GM19372 (cell line): Measurements from ENCODE around the gene BDKRB2.

Experiments used
- ATAC-seq: cut with Tn5 transposase; IDR thresholded peaks from one replicate; pipeline ENCODE4 v1.9.1; 2021; ENCODE audit warnings: mild to moderate bottlenecking, low read depth, moderate library complexity; ENCODE audit not compliant: unreplicated experiment

Gene BDKRB2

DNA sequence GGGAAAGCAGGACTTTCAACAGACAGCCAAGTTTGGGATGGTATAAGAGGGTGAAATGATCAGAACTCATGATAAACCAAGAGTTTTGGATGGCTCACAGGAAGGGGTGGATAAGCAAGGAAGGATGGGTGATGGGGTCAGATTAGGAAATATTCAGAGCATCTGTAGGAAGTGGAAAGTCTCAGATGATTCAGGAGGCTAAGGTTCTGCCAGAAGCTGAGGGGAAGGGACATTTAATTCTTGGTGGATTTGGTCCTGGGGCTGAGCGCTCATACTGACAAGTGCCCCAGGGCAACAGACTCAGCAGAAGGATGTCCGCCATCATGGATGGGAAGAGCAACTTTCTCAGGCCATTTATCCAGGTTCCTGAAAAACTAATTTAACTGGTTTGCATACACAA, 28.4 kb upstream of the BDKRB2 start:
- no peak for ATAC-seq

DNA sequence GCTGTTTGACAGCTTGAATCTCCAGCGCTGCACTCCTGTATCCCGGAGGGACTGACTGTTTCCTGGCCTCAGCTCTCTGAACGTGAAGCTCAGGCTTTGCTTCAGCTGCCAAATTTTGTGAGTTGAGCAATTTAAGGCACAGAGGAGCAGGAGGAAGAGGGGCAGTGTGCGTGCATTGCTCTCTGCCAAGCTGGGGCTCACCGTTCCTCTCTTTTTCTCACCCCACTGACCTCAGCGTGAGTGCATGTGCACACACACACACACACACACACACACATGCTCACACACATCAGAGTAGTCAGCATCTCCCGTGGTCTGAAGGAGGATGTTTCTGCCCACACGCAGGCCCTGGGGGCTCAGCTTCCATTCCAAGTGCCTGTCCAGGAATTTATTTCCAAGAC, 27.8 kb upstream of the BDKRB2 start:
- ATAC-seq = no peak

- no peak for ATAC-seq
Observed at GRCh38 chr14:96177766-96178375, 26.8 kb upstream of the BDKRB2 start.

DNA sequence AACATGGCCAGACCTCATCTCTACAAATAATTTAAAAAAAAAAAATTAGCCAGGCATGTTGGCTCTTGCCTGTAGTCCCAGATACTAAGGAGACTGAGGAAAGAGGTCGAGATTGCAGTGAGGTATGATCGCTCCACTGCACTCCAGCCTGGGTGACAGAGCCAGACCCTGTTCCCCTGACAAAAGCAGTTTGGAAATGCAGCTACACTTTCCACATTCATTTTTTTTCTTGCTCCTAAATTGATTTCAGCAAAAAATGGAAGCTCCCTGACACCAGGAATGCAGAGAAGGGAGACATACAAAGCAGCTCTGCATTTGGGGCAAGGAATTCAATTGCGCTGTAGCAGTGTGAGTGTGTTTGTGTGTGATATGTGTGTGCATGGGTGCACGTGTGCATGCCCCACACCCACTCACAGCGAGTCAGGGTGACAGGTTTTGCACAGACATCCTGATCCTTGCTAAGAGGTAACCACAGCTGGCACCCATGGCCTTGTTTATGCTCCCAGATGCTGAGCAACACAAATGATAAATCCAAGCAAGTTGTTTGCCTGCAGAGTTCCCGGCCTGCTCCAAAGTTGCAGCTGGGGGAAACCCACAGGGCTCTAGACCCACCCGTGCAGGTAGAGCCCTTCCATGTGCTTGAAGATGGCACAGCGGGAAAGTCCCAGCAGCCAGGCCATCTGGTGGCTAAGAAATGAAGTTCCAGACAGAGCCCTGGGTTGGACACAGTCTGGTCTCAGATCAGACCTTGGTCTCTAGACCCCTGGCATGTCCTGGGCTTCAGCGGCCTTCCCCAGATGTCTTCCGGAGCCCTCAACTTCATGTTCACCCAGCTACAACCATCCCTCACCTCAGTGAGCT, 25.9 kb upstream of the BDKRB2 start:
- no peak for ATAC-seq

DNA sequence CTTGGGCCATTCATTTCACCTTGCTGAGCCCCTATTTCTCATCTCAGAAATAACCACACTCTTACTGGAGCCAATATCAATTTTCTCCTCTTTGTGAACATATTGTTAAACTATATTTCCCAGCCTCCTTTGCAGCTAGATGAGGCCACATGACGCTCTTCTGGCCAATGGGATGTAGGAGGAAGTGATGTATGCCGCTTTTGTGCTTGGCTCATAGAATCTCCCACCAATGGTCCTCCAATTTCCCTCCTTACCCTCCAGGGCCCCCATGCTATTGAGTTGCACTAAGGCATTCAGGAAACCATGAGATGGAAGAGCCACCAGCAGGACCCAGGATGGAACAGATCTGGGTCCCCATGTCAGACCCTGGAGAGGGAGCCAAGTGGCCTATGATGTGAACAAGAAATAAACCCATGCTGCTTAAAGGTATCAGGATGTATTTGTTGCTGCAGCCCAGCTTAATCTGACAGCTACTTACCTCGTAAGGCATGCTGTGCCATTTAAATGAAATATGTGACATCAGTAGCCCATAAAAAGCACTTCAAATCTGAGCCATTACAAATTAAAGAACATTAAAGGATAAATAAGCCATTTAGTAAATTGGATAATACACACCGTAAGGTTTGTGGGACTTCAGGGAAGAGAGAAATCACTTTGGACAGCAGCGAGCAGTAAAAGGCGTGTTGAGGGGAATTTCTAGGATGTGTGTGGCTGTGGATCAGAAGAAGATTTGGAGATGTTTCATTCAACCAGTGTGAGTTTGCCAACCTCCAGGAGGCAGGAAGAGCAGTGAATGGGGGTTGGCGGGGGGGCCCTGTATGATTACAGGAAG, 24.4 kb upstream of the BDKRB2 start:
- ATAC-seq = no peak

DNA sequence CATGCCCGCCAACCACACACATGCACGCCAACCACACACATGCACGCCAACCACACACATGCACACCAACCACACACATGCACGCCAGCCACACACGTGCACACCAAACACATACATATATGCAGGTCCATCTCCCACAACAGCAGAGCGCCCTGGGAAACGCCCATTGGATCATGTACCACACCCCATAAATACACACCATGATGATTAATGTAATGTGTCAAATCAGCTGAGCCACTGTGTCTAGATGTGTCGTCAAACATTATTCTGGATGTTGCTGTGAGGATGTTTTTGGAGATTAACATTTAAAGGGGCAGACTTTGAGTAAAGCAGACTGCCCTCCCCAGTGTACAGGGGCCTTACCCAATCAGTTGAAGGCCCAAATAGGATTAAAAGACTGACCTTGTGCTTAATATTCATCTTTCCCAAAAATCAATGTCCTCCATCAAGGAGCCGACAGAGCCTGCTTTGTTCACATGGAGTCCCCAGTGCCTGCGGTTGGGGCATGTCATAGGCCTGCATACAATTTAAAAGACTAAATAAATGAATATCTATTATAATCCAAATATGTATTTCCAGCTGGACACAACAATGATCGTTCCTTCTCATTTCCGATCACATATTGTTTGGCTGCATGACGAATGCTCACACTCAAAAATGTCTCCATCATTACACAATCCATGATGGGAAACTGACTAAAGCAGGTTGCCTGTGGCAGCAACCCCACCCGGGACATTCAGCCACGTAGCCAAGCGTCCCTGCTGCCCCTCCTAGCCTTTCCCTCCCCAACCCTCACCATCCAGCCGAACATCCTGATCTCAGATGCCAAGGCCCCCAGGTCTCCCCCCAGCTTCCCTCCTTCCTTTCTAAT, 23.2 kb upstream of the BDKRB2 start:
- no peak for ATAC-seq

DNA sequence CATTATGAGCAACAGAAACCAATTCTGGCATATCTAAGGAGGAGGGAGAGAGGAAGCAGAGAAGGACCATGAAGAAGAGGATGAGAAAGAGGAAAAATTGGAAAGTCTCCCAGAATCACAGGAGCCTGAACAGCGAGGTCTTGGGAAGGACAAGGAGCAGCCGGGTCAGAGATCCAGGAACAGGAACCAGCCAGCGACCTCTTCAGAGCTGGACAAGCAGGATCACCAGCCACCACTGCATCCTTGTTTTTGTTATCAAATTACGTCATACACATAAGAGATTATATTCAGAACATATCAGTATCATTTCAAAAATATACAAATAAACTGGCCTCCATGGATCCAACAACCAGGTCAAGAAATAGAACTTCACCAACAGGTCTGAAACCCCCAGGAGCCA, 22.1 kb upstream of the BDKRB2 start:
- no peak for ATAC-seq

DNA sequence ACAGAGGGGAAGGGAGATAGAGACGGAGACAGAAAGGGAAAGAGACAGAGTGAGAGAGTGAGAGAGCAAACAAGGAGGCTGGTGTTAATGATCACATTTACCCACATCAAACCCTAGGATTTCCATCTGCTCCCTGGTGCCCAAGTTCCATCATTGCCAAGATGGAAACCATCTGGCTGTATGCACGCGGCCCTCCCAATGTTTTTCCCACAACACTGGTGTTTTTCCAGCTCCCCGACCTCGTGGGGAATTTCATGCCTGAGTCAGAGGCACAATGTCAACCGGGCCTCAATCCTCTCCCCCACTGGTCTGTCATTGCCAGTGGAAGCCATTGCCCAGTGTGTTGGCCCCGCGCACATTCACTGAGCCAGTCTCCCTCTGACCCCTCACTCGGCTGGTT, 19.9 kb upstream of the BDKRB2 start:
- ATAC-seq = no peak

- no peak for ATAC-seq
Observed at GRCh38 chr14:96187216-96188031, 17.2 kb upstream of the BDKRB2 start.

GRCh38 chr14:96189281-96189711, 15.3 kb upstream of the BDKRB2 start:
- peak; percentile 65 for ATAC-seq

DNA sequence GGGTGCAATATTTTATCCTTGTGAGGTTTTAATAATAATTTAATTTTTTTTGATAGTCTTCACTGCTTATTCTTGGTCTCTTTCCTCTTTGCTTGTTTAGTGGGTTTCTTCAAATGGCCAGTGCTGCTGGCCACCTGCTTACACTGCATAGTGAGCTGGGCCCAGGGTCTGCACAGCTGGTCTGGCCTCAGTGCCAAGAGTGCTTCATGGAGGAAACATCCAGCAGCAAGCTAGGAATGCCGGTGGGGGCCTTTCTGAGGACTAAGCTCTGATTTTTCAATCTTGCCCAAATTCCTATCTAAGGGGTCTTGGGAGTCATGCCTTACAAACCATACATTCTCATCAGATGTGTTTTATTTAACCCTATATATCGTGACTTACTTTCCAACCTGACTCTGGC, 13.3 kb upstream of the BDKRB2 start:
- ATAC-seq = no peak

GRCh38 chr14:96191841-96192462, 12.7 kb upstream of the BDKRB2 start:
- no peak for ATAC-seq

DNA sequence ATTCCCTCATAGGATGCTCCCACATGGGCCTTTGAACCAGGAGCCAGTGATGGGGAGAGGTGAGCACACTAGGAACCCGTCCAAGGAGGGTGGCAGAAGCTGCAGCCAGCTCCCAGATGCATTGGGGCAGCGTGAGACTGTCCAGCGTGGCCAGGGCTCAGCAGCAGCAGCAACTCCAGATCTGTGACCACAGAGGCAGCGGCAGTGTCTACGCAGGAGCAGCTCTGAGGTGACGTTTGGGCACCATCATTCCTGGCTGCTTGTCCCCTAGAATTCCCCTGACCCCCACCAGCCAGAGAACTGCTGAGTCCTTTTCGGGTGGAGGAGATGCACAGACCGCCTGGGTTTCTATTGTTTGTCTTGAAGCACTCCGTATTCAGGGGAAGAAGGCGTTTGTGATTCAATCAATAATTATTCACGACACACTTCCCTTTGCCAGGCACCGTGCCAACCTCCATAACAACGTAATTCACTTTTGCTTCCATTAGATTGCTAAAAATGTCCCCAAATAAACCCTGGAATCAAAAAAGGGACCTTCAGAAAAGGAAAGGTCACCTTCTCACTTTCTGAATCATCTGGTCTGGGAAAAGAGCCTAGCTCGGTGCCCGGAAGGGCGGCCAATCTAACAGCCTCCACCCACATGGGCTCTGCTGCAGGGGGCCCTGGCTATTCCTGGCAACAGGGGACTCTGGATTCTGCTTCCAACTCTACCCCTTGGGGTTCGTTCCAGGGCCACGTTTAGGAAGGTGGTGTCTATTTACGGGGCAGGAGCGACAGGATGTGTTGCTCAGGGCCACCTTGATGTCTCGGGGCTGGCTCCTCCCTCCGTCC, 11.4 kb upstream of the BDKRB2 start:
- ATAC-seq = no peak

DNA sequence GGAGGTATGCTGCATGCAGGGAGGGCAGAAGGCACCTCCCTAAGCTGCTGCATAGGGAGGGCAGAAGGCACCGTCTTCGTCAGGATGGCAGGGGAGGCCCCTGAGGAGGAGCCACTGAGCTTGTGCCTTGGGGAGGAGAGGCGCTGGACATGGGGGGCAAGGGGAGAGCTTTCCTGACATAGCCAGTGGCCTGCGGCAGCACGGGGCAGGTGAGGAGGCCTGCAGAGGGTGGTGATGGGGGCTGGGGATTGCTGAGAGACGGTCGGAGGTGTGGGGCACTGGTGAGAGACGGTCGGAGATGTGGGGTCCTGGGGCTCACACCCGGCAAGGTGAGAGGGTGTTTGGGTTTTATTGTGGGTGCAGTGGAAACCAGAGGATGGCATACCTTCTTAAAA, 10.4 kb upstream of the BDKRB2 start:
- no peak for ATAC-seq

- peak; percentile 78 for ATAC-seq
Observed at GRCh38 chr14:96194657-96195431, 9.8 kb upstream of the BDKRB2 start.

DNA sequence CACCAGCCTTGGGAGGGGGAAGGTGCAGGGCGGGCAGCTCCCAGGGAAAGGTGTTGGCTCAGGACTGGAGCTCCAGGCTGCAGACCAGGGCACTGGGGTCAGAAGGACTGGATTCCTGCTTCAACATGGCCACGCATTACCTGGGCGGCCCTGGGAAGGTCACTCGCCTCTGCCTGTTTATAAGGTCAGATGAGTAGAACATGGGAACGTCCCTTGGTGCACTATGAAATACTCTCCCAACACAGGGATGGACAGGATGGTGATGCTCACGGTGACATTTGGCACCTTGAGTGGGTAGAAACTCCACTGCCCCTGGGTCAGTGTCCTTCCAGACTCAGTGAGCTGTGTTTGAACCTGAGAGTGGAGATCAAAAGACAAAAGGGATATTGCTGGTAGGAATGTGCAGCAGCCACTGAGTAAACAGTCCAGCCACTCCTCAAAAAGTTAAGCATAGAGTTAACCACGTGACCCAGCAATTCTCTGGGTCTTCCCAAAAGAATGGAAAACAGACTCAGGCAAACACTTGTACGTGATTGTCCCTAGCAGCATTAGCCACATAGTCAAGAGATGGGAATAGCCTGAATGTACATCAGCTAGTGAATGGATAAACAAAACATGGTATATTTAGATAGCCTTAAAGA, 9.1 kb upstream of the BDKRB2 start:
- ATAC-seq = no peak
